ENCODE results near the gene WDSUB1.

WDSUB1 gene

DNA sequence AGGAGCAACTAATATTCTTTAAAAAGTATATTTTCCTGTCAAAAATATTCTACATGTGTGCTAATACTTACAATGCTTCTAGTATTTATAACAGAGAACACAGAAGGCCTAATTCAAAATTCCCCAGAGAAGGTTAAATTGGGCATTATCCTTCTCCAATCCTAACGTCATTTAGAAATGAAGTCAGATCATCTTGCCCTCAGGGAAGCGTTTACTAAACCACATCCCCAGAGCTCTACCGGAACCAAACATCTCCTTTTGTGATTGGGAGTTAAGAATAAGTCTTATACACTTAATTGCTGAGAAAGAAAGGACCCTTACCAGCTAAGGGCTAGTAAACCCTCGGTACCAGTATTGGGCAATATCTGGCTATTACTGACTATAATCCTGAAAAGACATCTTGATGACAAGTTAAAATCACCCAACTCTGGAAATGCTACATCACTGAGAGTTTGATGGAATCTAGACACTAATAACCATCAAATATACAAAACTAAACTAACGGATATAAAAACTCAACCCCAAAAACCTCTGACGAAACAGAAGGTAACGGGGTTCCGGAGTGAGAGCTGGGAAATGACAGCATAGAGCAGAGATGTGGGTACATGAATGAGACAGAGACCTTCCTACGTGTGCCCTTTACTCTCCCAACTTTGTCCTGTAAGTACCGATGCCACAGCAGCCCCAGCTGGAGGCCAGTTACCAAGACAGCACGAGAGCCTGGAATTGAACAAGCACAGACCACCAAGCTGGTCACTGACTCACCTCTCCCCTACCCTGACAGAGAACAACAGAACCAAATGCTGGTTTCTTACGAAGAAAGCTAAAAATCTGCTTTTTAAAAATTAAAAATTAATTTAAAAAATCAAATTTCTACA lies 35.0 kb downstream of the WDSUB1 start:
- Histone ChIP-seq H3K27ac (replicated peaks) (peak overlapping the region; percentile 77), H3K4me3 (replicated peaks; ENCODE audit: insufficient read depth, low read length) (no peak overlapping the region), H3K27me3 (ENCODE audit: insufficient read depth, poor library complexity, severe bottlenecking) (no peaks in the 10 kb centered on the region)
- TF ChIP-seq CTCF (IDR thresholded peaks at IDR 0.05; ENCODE audit: insufficient read depth, low read length): no peak
- TF ChIP-seq REST (IDR thresholded peaks at IDR 0.05; ENCODE audit: insufficient replicate concordance, low read depth): no peak
- TF ChIP-seq GABPA (IDR thresholded peaks at IDR 0.05; ENCODE audit: low read depth): no peak
- no peak for TF ChIP-seq POLR2AphosphoS5 (IDR thresholded peaks at IDR 0.05; ENCODE audit: low read depth)
- TF ChIP-seq SPI1 (IDR thresholded peaks at IDR 0.05; ENCODE audit: borderline replicate concordance, low read depth): no peak
- DNase-seq (ENCODE audit: low read depth in 1 of 2, low spot score in 1 of 2): peak in 1 of 2 experiments; percentile 5

DNA sequence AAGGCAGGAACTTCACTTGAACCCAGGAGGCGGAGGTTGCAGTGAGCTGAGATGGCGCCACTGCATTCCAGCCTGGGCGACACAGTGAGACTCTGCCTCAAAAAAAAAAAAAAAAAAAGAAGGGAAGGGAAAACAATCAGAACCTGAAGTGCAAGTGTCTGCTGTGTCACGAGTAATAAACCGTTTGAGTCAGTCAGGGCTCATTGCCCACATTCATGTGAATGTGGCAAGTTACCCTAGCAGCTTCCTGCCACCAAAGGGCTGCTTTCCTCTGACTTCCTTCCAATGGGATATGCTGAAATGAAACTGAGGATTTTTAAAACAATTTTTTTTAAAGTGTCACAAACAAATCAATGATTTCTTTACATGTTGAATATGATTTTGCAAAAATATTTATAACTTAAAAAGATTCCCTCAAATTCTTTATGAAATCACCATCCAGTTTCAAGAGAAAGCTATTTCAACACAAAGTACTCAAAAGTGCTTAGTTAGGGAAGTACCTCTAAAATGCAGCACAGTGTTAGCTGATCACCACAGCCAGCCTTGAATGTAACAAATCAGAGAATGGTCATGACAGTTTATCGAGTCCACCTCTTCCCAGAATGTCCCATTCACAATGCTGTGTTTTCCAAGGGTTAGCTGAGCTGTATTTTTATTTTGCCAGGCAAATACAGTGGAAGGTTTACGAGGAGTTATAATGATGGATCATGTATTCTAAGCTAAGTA lies 36.4 kb downstream of the WDSUB1 start:
- H3K27me3 ChIP-seq (ENCODE audit: insufficient read depth, poor library complexity, severe bottlenecking): no peaks in the 10 kb centered on the region
- peak overlapping the region; percentile 77 for H3K27ac ChIP-seq (replicated peaks)
- peak; percentile 88 to 90 for DNase-seq (ENCODE audit: low read depth in 1 of 2, low spot score in 1 of 2)
- no peak overlapping the region for H3K4me3 ChIP-seq (replicated peaks; ENCODE audit: insufficient read depth, low read length)
- no peak for TF ChIP-seq CTCF (IDR thresholded peaks at IDR 0.05; ENCODE audit: insufficient read depth, low read length)
- TF ChIP-seq REST (IDR thresholded peaks at IDR 0.05; ENCODE audit: insufficient replicate concordance, low read depth): no peak
- peak; percentile 68; the same call in 1 of the 2 replicates for TF ChIP-seq SPI1 (IDR thresholded peaks at IDR 0.05; ENCODE audit: borderline replicate concordance, low read depth)
- peak; percentile 32; the same call in 1 of the 2 replicates for TF ChIP-seq POLR2AphosphoS5 (IDR thresholded peaks at IDR 0.05; ENCODE audit: low read depth)
- 0 out of 2 replicates have a peak, but pooled peaks have one; percentile 14 for TF ChIP-seq GABPA (IDR thresholded peaks at IDR 0.05; ENCODE audit: low read depth)

DNA sequence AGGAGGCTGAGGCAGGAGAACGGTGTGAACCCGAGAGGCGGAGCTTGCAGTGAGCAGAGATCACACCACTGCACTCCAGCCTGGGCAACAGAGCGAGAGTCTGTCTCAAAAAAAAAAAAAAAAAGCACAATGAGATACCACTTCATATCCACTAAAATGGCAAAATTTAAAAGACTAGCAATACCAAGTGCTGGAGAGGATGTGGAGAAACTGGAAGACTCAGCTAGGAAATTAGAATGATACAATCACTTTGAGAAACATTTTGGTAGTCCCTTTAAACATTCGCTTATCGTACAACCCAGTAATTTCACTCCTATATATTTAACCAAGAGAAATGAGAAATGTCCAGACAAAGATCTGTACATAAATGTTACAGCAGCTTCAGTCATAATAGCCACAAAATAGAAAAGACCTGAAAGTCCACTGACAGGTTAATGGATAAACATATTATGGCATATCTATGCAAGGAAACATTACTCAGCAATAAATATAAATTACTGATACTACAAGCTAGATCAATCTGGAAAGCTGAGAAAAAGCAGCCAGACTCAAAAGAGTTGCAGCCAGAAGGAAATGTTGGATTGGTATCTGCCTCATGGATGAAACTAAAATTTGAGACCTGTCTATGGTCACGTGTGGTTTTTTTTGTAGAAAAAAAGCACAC lies 40.0 kb downstream of the WDSUB1 start:
- TF ChIP-seq GABPA (IDR thresholded peaks at IDR 0.05; ENCODE audit: low read depth) (no peak), POLR2AphosphoS5 (IDR thresholded peaks at IDR 0.05; ENCODE audit: low read depth) (no peak)
- Histone ChIP-seq H3K27ac (replicated peaks) (no peak overlapping the region), H3K4me3 (replicated peaks; ENCODE audit: insufficient read depth, low read length) (no peak overlapping the region), H3K27me3 (ENCODE audit: insufficient read depth, poor library complexity, severe bottlenecking) (no peaks in the 10 kb centered on the region)
- no peak for DNase-seq (ENCODE audit: low read depth in 1 of 2, low spot score in 1 of 2)

- Histone ChIP-seq H3K27me3 (ENCODE audit: insufficient read depth, poor library complexity, severe bottlenecking) (no peaks in the 10 kb centered on the region), H3K4me3 (replicated peaks; ENCODE audit: insufficient read depth, low read length) (no peak overlapping the region), H3K27ac (replicated peaks) (no peak overlapping the region)
- TF ChIP-seq CTCF (IDR thresholded peaks at IDR 0.05; ENCODE audit: insufficient read depth, low read length): no peak
- TF ChIP-seq SPI1 (IDR thresholded peaks at IDR 0.05; ENCODE audit: borderline replicate concordance, low read depth): no peak
- no peak for TF ChIP-seq REST (IDR thresholded peaks at IDR 0.05; ENCODE audit: insufficient replicate concordance, low read depth)
- TF ChIP-seq POLR2AphosphoS5 (IDR thresholded peaks at IDR 0.05; ENCODE audit: low read depth): no peak
- no peak for TF ChIP-seq GABPA (IDR thresholded peaks at IDR 0.05; ENCODE audit: low read depth)
- DNase-seq (ENCODE audit: low read depth in 1 of 2, low spot score in 1 of 2): no peak
Observed at GRCh38 chr2:159243529-159243928, 43.0 kb downstream of the WDSUB1 start.
